Calu3 (cell line): ENCODE results near the gene ANKAR. TPM values are rescaled to one million over a fixed set of nuclear protein-coding genes. Genes with fewer than 3 reads are reported as not detected.
"Not testable (repeated sequence)": the region's sequence is repeated elsewhere in the genome, so short reads cannot be mapped to it uniquely, and the experiment has no call there.

Experiments
- BruUV-seq: library from RNA; stranded (reverse); fragments of 400-500 nt; replicated peaks from 2 replicates; lab custom pipeline; 2021; lab: Mats Ljungman, UMichigan
- CTCF ChIA-PET: fragments of 300-600 bp; sonication (Branson Sonifier 250); formaldehyde crosslinking; loops from one replicate; lab custom pipeline; 2022; ENCODE audit warnings: antibody characterized with exemption; lab: Charles Lee
- DNase-seq: peaks from one replicate; pipeline ENCODE4 v3.0.0; 2022
- H3K27ac Mint-ChIP-seq: one replicate; pipeline ENCODE4 v1.8.0; 2022; ENCODE audit warnings: mixed read lengths; ENCODE audit not compliant: unreplicated experiment
- H3K27me3 Mint-ChIP-seq: one replicate; pipeline ENCODE4 v1.8.0; 2022; ENCODE audit warnings: mixed read lengths; ENCODE audit not compliant: unreplicated experiment
- H3K36me3 Mint-ChIP-seq: one replicate; pipeline ENCODE4 v1.8.0; 2022; ENCODE audit warnings: mild to moderate bottlenecking, moderate library complexity, mixed read lengths; ENCODE audit not compliant: insufficient read depth, unreplicated experiment
- H3K4me1 Mint-ChIP-seq: one replicate; pipeline ENCODE4 v1.8.0; 2022; ENCODE audit warnings: mild to moderate bottlenecking, low read depth, mixed read lengths; ENCODE audit not compliant: unreplicated experiment
- H3K4me3 Mint-ChIP-seq: one replicate; pipeline ENCODE4 v1.8.0; 2022; ENCODE audit warnings: mild to moderate bottlenecking, low read depth, moderate library complexity, mixed read lengths; ENCODE audit not compliant: unreplicated experiment
- H3K9me3 Mint-ChIP-seq: one replicate; pipeline ENCODE4 v1.8.0; 2022; ENCODE audit warnings: low read depth, mixed read lengths; ENCODE audit not compliant: unreplicated experiment
- intact Hi-C: fragments of 100-400 bp; cut with micrococcal nuclease; formaldehyde crosslinking; loops from one replicate; pipeline ENCODE4 v1.10.0; 2022; ENCODE audit not compliant: unreplicated experiment
- total RNA-seq: library from RNA; stranded (reverse); gene quantifications from 2 replicates; pipeline ENCODE4 v1.2.3, GENCODE V29; 2022
- TF ChIP-seq, protein P1 (sequence below): fragments of 200-600 bp; IDR thresholded peaks from one replicate; pipeline ENCODE4 v1.8.0; 2022; ENCODE audit warnings: antibody characterized with exemption; ENCODE audit not compliant: unreplicated experiment

The ANKAR gene
- total RNA-seq, 1 experiment from 2014 or later, result 2.1 TPM

DNA sequence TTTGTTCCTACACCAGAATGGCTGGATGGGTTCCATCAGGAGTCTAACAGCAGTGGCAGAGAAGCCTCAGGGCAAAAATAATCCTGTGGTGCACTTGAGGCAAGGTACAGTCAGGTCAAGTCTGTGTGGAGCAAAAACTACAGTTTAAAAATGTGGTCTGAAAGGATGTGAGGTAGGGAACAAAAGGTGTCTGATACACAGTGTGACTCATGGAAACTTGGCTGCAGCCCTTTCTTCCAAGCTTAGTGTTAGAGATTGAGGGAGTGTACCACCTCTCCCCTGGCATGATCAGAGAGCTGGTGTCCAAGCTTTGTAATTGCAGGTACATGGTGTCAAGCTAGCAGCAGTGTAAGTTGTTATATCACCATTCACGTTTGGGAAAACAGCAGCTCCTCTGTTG lies 8.9 kb downstream of the ANKAR start:
- no peaks in the 10 kb centered on the region for H3K4me1 Mint-ChIP-seq
- TF ChIP-seq, protein P1, sequence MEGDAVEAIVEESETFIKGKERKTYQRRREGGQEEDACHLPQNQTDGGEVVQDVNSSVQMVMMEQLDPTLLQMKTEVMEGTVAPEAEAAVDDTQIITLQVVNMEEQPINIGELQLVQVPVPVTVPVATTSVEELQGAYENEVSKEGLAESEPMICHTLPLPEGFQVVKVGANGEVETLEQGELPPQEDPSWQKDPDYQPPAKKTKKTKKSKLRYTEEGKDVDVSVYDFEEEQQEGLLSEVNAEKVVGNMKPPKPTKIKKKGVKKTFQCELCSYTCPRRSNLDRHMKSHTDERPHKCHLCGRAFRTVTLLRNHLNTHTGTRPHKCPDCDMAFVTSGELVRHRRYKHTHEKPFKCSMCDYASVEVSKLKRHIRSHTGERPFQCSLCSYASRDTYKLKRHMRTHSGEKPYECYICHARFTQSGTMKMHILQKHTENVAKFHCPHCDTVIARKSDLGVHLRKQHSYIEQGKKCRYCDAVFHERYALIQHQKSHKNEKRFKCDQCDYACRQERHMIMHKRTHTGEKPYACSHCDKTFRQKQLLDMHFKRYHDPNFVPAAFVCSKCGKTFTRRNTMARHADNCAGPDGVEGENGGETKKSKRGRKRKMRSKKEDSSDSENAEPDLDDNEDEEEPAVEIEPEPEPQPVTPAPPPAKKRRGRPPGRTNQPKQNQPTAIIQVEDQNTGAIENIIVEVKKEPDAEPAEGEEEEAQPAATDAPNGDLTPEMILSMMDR, result no peak
- intact Hi-C loops, result no loop called here
- no peaks in the 10 kb centered on the region for H3K27me3 Mint-ChIP-seq
- H3K27ac Mint-ChIP-seq, result no peak overlapping the region
- H3K9me3 Mint-ChIP-seq, result peaks cover 7% of the 10 kb centered on the region
- no peak overlapping the region for H3K4me3 Mint-ChIP-seq
- no peaks in the 10 kb centered on the region for H3K36me3 Mint-ChIP-seq
- CTCF ChIA-PET, result no interaction called here
- no TSS peak for BruUV-seq
- no peak for DNase-seq

DNA sequence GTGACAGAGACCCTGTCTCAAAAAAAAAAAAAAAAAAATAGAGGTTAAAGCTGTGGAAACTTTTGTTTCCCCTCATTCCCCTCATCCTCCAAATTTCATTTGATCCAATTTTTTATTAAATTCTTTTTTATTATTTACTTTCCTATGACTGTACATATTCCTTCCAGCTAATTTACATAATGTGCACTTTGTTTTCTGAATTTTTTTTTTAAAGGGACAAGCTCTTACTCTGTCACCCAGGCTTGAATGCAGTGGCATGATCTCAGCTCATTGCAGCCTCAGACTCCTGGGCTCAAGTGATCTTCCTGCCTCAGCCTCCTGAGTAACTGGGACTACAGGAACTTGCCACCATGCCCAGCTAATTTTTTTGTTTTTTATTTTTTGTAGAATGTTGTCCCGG lies 10.3 kb downstream of the ANKAR start:
- no TSS peak for BruUV-seq
- Mint-ChIP-seq H3K4me1 (no peaks in the 10 kb centered on the region), H3K27ac (no peak overlapping the region), H3K9me3 (peaks cover 2% of the 10 kb centered on the region), H3K4me3 (no peak overlapping the region), H3K27me3 (no peaks in the 10 kb centered on the region), H3K36me3 (no peaks in the 10 kb centered on the region)
- CTCF ChIA-PET, result interaction anchor here (0.7 to 1.0 kb wide), 2 partner anchors 11 to 24 kb away, joined by 3 read pairs; no protein-coding TSS in a partner anchor
- DNase-seq, result no peak
- intact Hi-C loops, result no loop called here
- TF ChIP-seq, protein P1, result no peak

DNA sequence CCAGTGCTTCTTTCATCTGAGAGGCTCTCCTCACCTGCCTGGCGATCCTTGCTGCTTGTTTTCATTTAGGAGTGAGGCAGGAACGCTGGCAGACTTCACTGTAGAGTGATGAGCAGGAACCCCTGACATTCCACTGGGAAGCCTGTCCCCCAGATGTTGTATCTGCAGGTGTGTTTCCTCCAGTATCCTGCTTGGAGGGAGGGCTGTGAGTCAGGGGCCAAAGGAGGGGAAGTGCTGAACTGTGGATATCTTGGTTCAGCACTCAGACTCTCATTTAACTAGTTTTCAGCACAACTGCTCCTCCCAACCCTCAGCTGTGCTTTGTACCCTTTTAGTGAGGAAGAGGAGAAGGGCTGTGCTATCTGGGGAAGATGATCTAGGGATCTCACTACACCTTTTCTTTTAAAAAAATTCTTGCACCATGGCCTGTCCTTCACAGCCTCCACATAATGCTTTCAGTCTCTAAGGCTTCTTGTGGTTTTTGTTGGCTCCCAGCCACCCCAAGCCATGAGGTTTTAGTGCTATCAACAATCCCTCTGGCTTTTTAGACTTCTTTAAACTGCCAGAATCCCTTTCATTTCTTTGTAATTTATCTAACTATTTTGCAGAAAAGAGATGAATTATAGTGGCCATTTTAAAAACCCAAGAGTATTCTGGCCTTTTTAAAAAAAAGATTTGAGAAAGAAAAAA lies 11.2 kb downstream of the ANKAR start:
- intact Hi-C loops, result no loop called here
- no peak for DNase-seq
- CTCF ChIA-PET, result interaction anchor here (0.6 kb wide), 1 partner anchor 632 kb away, joined by 3 read pairs; no protein-coding TSS in a partner anchor
- H3K4me3 Mint-ChIP-seq, result no peak overlapping the region
- H3K4me1 Mint-ChIP-seq, result no peaks in the 10 kb centered on the region
- TF ChIP-seq, protein P1, result no peak
- no peaks in the 10 kb centered on the region for H3K36me3 Mint-ChIP-seq
- H3K9me3 Mint-ChIP-seq, result no peaks in the 10 kb centered on the region
- BruUV-seq, result no TSS peak
- H3K27ac Mint-ChIP-seq, result no peak overlapping the region
- no peaks in the 10 kb centered on the region for H3K27me3 Mint-ChIP-seq

DNA sequence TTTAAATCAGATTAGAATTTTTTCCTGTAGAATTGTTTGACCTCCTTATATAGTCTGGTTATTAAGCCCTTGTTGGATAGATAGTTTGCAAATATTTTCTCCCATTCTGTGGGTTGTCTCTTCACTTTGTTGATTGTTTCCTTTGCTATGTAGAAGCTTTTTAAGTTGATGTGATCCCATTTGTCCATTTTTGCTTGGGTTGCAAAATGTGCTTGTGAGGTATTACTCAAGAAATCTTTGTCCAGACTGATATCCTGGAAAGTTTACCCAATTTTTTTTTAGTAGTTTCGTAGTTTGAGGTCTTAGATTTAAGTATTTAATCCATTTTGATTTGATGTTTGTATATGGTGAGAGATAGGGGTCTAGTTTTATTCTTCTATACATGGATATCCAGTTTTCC lies 13.3 kb downstream of the ANKAR start:
- H3K27ac Mint-ChIP-seq, H3K9me3 Mint-ChIP-seq, H3K36me3 Mint-ChIP-seq, H3K27me3 Mint-ChIP-seq, intact Hi-C loops, H3K4me3 Mint-ChIP-seq, DNase-seq, BruUV-seq, H3K4me1 Mint-ChIP-seq, CTCF ChIA-PET: not testable (repeated sequence)

DNA sequence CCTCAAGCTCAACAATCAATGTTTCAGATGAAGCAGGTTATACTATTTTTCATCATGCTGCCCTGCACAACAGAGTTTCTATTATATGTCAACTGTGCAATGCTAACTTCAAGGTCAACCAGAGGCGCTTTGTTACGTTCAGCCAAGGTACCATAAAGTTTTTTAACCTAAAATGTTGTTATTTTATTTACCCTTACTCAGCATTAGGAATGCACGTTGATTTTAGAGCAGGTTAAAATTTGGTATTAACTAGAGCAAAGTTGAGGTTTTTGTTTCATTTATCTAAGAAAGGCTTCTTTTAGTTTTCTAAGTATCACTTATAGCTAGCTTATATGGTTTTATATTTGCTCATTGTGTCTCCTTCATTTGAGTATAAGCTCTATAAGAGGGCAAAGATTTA lies 21.8 kb downstream of the ANKAR start:
- Mint-ChIP-seq H3K27ac (no peak overlapping the region), H3K36me3 (no peaks in the 10 kb centered on the region), H3K9me3 (no peaks in the 10 kb centered on the region), H3K4me3 (no peak overlapping the region), H3K27me3 (no peaks in the 10 kb centered on the region), H3K4me1 (no peaks in the 10 kb centered on the region)
- intact Hi-C loops, result no loop called here
- BruUV-seq, result no TSS peak
- DNase-seq, result no peak
- CTCF ChIA-PET, result interaction anchor here (1.6 kb wide), 1 partner anchor 35 kb away, joined by 5 read pairs; the partner anchor contains the start of gene ASNSD1
- TF ChIP-seq, protein P1, result no peak
